GM12801 (cell line): ENCODE data around the gene VSTM4.

Experiments used
- CTCF ChIP-seq: IDR thresholded peaks from one replicate; pipeline ENCODE4 v1.5.1; 2011; ENCODE audit warnings: control low read depth; ENCODE audit not compliant: insufficient read length; ENCODE audit errors: extremely low read depth

Gene VSTM4

GRCh38 chr10:49160110-49160509, 44.8 kb upstream of the VSTM4 start:
- TF ChIP-seq CTCF: no peak

GRCh38 chr10:49158915-49159314, 43.6 kb upstream of the VSTM4 start:
- no peak for TF ChIP-seq CTCF

GRCh38 chr10:49158404-49158803, 43.1 kb upstream of the VSTM4 start:
- TF ChIP-seq CTCF: no peak

GRCh38 chr10:49157229-49157628, 41.9 kb upstream of the VSTM4 start:
- TF ChIP-seq CTCF: no peak

GRCh38 chr10:49154641-49155040, 39.3 kb upstream of the VSTM4 start:
- TF ChIP-seq CTCF: no peak

GRCh38 chr10:49153971-49154370, 38.6 kb upstream of the VSTM4 start:
- no peak for TF ChIP-seq CTCF

- TF ChIP-seq CTCF: no peak
Observed at GRCh38 chr10:49153115-49153514, 37.8 kb upstream of the VSTM4 start.

- TF ChIP-seq CTCF: no peak
Observed at GRCh38 chr10:49152663-49153062, 37.3 kb upstream of the VSTM4 start.
